GM13976 (cell line): ENCODE results near the gene GPRC5B.

Source experiments
- DNase-seq: peaks from one replicate; pipeline ENCODE4 v3.0.0; 2012; ENCODE audit warnings: low spot score
- CTCF ChIP-seq: IDR thresholded peaks from 2 replicates; pipeline ENCODE4 v1.5.1; 2012; ENCODE audit warnings: borderline replicate concordance, mild to moderate bottlenecking; ENCODE audit not compliant: insufficient read depth; ENCODE audit errors: extremely low read depth, missing control alignments, control extremely low read depth
- in situ Hi-C: fragments of 300-500 bp; cut with MboI; formaldehyde crosslinking; loops from one replicate; pipeline ENCODE4 v1.12.0; 2022; ENCODE audit warnings: low sequenced_read_pairs, mixed read lengths, inconsistent platforms; ENCODE audit not compliant: unreplicated experiment

GPRC5B gene

GRCh38 chr16:19911204-19911603, 26.6 kb upstream of the GPRC5B start:
- in situ Hi-C loops: loop anchor here (10.0 kb wide), 1 partner anchor 474 kb away; no protein-coding TSS in a partner anchor
- DNase-seq: no peak
- no peak for TF ChIP-seq CTCF

GRCh38 chr16:19909750-19910322, 25.2 kb upstream of the GPRC5B start:
- DNase-seq: no peak
- TF ChIP-seq CTCF: no peak
- in situ Hi-C loops: loop anchor here (10.0 kb wide), 2 partner anchors 395 to 475 kb away; no protein-coding TSS in a partner anchor

GRCh38 chr16:19908921-19909320, 24.3 kb upstream of the GPRC5B start:
- in situ Hi-C loops: loop anchor here (10.0 kb wide), 1 partner anchor 396 kb away; no protein-coding TSS in a partner anchor
- no peak for TF ChIP-seq CTCF
- DNase-seq: no peak

GRCh38 chr16:19907161-19907992, 22.7 kb upstream of the GPRC5B start:
- DNase-seq: peak; percentile 75
- in situ Hi-C loops: loop anchor here (10.0 kb wide), 1 partner anchor 397 kb away; no protein-coding TSS in a partner anchor
- peak; percentile 93 for TF ChIP-seq CTCF

GRCh38 chr16:19901164-19901563, 16.5 kb upstream of the GPRC5B start:
- in situ Hi-C loops: loop anchor here (10.0 kb wide), 1 partner anchor 404 kb away; no protein-coding TSS in a partner anchor
- no peak for DNase-seq
- no peak for TF ChIP-seq CTCF

- no peak for TF ChIP-seq CTCF
- DNase-seq: no peak
- in situ Hi-C loops: no loop called here
Observed at GRCh38 chr16:19899605-19899955, 14.9 kb upstream of the GPRC5B start.
